Glutamatergic neuron (in vitro differentiated cells): ENCODE measurements around the gene MTERF2. TPM values are rescaled to one million over a fixed set of nuclear protein-coding genes. Genes with fewer than 3 reads are reported as not detected.

Experiments used
- DNase-seq: peaks from one replicate; pipeline ENCODE4 v3.0.0; 2022
- H3K27ac Mint-ChIP-seq: one replicate; pipeline ENCODE4 v1.8.0; 2020; ENCODE audit warnings: mild to moderate bottlenecking, mixed read lengths, inconsistent platforms; ENCODE audit not compliant: unreplicated experiment
- H3K27me3 Mint-ChIP-seq: one replicate; pipeline ENCODE4 v1.8.0; 2020; ENCODE audit warnings: mild to moderate bottlenecking, moderate library complexity, mixed read lengths, inconsistent platforms; ENCODE audit not compliant: unreplicated experiment
- H3K36me3 Mint-ChIP-seq: one replicate; pipeline ENCODE4 v1.8.0; 2020; ENCODE audit warnings: mild to moderate bottlenecking, mixed read lengths, inconsistent platforms; ENCODE audit not compliant: unreplicated experiment
- H3K4me1 Mint-ChIP-seq: one replicate; pipeline ENCODE4 v1.8.0; 2020; ENCODE audit warnings: mild to moderate bottlenecking, low read depth, mixed read lengths, inconsistent platforms; ENCODE audit not compliant: unreplicated experiment
- H3K4me3 Mint-ChIP-seq: one replicate; pipeline ENCODE4 v1.8.0; 2020; ENCODE audit warnings: mild to moderate bottlenecking, mixed read lengths, inconsistent platforms; ENCODE audit not compliant: unreplicated experiment
- H3K9me3 Mint-ChIP-seq: one replicate; pipeline ENCODE4 v1.8.0; 2020; ENCODE audit warnings: mild to moderate bottlenecking, moderate library complexity, mixed read lengths, inconsistent platforms; ENCODE audit not compliant: unreplicated experiment
- total RNA-seq: library from RNA; stranded (reverse); fragmentation: NEBNext Ultra II Directional; extraction: Animal tissue kit (Norgen Biotek cat#: 25700); gene quantifications from one replicate; pipeline ENCODE4 v1.2.1, GENCODE V29; 2021; ENCODE audit not compliant: unreplicated experiment
- TF ChIP-seq, protein P1 (sequence below): fragments of 200-600 bp; sonication (generic); IDR thresholded peaks from one replicate; pipeline ENCODE4 v1.5.0; 2021; ENCODE audit not compliant: partially characterized antibody, unreplicated experiment

MTERF2 gene
- total RNA-seq, 1 donor from 2014 or later, result 13.2 TPM

DNA sequence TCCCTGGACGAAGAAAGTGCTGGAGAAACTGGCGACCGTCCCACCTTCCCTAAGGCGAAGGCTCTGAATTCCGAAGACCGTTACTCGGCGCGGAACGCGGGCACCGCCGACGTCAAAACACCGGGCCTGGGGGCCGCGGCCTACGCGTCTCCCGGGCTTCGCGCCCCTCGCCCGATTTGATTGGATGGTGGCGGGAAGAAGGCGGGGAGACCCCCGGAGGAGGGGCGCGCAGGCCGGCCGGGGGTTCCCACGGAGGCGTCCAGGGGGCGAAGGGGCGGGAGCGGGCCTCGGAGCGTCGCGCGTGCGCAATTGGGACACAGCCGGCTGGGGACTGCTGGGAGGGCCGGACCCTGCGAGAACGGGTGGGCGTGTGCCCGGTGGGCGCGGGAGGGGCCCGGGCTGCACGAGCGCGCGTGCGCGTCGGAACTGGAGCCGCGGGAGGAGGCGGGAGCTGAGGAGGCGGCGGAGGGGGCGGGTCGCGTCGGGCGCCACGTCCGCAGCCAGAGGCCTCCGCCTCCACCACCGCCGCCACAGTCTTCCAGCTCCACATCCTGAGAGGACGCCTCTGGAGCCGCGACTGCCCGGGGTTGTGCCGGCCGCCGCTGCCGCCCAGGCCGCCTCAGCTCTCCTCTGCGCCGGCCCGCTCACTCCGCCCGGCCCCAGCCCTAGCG lies 31.4 kb downstream of the MTERF2 start, which contains the start of gene TMEM263:
Gene TMEM263 (plus strand): TSS at position 531 of the 671 bp plus-strand sequence. CDS start 11,210 bp downstream, outside the sequence.
- H3K27ac Mint-ChIP-seq, result peak within 1 kb of the TSS; percentile 75
- H3K4me3 Mint-ChIP-seq, result peak within 1 kb of the TSS; percentile 99
- H3K27me3 Mint-ChIP-seq, result peaks cover 4% of the 10 kb centered on the region
- TF ChIP-seq, protein P1, sequence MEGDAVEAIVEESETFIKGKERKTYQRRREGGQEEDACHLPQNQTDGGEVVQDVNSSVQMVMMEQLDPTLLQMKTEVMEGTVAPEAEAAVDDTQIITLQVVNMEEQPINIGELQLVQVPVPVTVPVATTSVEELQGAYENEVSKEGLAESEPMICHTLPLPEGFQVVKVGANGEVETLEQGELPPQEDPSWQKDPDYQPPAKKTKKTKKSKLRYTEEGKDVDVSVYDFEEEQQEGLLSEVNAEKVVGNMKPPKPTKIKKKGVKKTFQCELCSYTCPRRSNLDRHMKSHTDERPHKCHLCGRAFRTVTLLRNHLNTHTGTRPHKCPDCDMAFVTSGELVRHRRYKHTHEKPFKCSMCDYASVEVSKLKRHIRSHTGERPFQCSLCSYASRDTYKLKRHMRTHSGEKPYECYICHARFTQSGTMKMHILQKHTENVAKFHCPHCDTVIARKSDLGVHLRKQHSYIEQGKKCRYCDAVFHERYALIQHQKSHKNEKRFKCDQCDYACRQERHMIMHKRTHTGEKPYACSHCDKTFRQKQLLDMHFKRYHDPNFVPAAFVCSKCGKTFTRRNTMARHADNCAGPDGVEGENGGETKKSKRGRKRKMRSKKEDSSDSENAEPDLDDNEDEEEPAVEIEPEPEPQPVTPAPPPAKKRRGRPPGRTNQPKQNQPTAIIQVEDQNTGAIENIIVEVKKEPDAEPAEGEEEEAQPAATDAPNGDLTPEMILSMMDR, result no peak
- peaks cover 8% of the 10 kb centered on the region for H3K9me3 Mint-ChIP-seq
- H3K36me3 Mint-ChIP-seq, result no peaks in the 10 kb centered on the region
- H3K4me1 Mint-ChIP-seq, result peaks cover 2% of the 10 kb centered on the region
- DNase-seq, result peak; percentile 97

DNA sequence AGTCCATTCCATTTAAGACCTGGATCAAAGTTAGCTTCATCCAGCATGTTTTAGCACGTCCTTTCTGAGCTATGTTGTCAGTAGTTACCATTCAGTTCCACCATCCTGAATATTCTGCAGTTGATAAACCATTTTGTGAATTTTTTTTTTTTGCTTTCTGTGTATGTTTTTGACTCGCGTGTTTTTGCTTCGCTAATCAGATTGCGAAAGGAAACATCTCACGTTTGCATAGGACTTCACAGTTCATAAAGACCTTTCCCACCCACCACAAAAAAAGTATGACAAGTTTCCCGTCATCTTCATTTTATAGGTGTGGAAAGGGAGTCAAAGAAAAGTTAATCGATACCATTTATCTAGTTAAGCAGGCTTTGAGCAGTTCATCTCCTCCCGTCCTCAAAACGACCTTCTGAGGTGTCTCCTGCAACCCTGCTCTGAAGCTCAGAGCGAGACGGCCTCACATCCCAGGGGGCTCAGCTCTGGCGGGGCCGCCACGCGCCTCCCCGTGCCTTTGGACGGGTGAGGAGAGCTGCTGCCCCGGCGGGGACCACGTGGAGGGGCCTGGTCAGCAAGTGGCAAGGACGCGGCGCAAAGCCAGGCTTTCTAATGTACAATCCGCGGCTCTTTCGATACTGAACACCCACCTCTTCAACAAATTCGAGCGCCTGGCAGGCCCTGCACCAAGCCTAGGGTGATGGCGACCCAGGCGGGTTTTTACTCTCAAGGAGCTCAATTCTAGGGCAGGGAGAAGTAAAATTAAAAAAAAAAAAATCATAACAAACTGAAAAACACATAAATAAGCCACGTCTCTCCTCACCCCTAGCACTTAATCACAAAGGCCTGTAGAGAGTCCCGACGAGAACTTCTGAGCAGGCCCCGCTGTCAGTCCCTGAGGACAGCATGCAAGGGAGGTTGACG lies 32.2 kb downstream of the MTERF2 start:
- peak overlapping the region; percentile 89 for H3K4me3 Mint-ChIP-seq
- peak overlapping the region; percentile 48 for H3K27ac Mint-ChIP-seq
- no peaks in the 10 kb centered on the region for H3K36me3 Mint-ChIP-seq
- peaks cover 8% of the 10 kb centered on the region for H3K9me3 Mint-ChIP-seq
- peaks cover 2% of the 10 kb centered on the region for H3K4me1 Mint-ChIP-seq
- peak; percentile 60 for DNase-seq
- TF ChIP-seq, protein P1, result no peak
- peaks cover 4% of the 10 kb centered on the region for H3K27me3 Mint-ChIP-seq

DNA sequence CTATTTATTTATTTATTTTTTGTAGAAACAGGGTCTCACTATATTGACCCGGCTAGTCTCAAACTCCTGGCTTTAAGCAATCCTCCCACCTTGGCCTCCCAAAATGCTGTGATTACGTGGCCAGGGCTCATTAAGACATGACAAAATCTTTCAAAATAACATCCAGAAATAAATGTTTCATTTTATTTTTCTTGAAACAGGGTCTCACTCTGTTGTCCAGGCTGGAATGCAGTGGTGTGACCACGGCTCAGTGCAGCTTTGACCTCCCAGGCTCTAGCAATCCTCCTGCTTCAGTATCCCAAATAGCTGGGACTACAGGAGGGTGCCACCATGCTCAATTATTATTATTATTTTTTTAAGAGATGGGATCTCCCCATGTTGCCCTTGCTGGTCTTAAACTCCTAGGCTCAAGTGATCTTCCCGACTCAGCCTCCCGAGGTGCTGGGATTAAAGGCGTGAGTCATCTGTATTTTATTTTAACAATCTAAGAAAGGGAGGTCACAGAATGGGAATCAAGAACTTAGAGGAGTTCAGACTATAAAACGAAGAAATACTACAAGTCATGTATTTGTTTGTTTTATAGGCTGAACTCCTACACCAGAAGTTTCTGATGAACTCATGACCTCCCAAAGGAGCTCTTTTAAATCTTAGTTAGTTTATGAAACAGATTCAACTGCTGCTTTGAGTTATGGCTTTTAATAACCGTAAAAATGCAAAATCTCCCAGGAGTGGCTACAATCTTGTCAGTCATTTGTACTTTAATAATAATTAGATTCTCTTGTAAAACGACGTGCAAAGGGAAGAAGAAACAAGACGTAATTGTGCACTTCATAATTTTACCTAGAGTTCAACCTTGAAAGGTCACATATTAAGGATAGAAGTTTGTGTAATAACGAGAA lies 33.3 kb downstream of the MTERF2 start:
- no peak for DNase-seq
- no peak overlapping the region for H3K27ac Mint-ChIP-seq
- H3K27me3 Mint-ChIP-seq, result peaks cover 4% of the 10 kb centered on the region
- TF ChIP-seq, protein P1, result no peak
- no peak overlapping the region for H3K4me3 Mint-ChIP-seq
- peaks cover 2% of the 10 kb centered on the region for H3K4me1 Mint-ChIP-seq
- H3K36me3 Mint-ChIP-seq, result no peaks in the 10 kb centered on the region
- H3K9me3 Mint-ChIP-seq, result peaks cover 8% of the 10 kb centered on the region

DNA sequence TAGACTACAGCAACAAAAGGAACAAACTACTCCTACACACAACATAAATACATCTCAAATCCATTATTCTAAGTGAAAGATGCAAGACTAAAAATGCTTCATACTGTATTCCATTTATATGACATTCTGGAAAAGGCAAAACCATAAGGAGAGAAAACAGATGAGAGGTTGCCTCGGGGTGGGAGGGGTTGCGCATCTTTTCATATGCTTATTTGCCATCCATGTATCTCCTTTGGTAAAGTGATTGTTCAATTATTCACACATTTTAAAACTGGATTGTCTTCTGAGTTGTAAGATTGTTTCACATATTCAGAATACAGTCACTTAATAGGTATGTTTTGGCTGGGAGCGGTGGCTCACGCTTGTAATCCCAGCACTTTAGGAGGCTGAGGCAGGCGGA lies 36.4 kb downstream of the MTERF2 start:
- Mint-ChIP-seq H3K27me3 (no peaks in the 10 kb centered on the region), H3K4me3 (no peak overlapping the region), H3K4me1 (no peaks in the 10 kb centered on the region), H3K27ac (no peak overlapping the region), H3K36me3 (peaks cover 6% of the 10 kb centered on the region), H3K9me3 (peaks cover 3% of the 10 kb centered on the region)
- DNase-seq, result no peak
- TF ChIP-seq, protein P1, result no peak
